Endometrium (tissue), 2 donors: Measurements from ENCODE around the gene PJA2.

ENCODE experiments used
- FAIRE-seq: peaks from 2 replicates; lab custom pipeline; 2012; peaks lifted over from hg19 to GRCh38; lab: Jason Lieb, UNC
- donor health status: control.
- donor health status: control.

Gene PJA2

GRCh38 chr5:109350537-109351270, 59.1 kb downstream of the PJA2 start:
- FAIRE-seq: no peak

GRCh38 chr5:109349388-109349787, 60.4 kb downstream of the PJA2 start:
- no peak for FAIRE-seq

GRCh38 chr5:109347252-109347888, 62.4 kb downstream of the PJA2 start:
- no peak for FAIRE-seq

- no peak for FAIRE-seq
Observed at GRCh38 chr5:109345699-109346098, 64.1 kb downstream of the PJA2 start.

- FAIRE-seq: no peak
Observed at GRCh38 chr5:109340351-109340750, 69.4 kb downstream of the PJA2 start.

GRCh38 chr5:109335114-109335513, 74.7 kb downstream of the PJA2 start:
- no peak for FAIRE-seq

- FAIRE-seq: no peak
Observed at GRCh38 chr5:109334056-109334455, 75.7 kb downstream of the PJA2 start.

- FAIRE-seq: no peak
Observed at GRCh38 chr5:109329333-109330237, 80.2 kb downstream of the PJA2 start.

GRCh38 chr5:109328626-109329025, 81.1 kb downstream of the PJA2 start:
- no peak for FAIRE-seq

GRCh38 chr5:109327570-109327969, 82.2 kb downstream of the PJA2 start:
- no peak for FAIRE-seq

- FAIRE-seq: no peak
Observed at GRCh38 chr5:109326919-109327318, 82.9 kb downstream of the PJA2 start.

GRCh38 chr5:109325456-109325855, 84.3 kb downstream of the PJA2 start:
- no peak for FAIRE-seq

- FAIRE-seq: no peak
Observed at GRCh38 chr5:109324931-109325330, 84.8 kb downstream of the PJA2 start.

- FAIRE-seq: no peak
Observed at GRCh38 chr5:109324351-109324750, 85.4 kb downstream of the PJA2 start.

- FAIRE-seq: no peak
Observed at GRCh38 chr5:109322694-109323093, 87.1 kb downstream of the PJA2 start.

- no peak for FAIRE-seq
Observed at GRCh38 chr5:109319351-109319750, 90.4 kb downstream of the PJA2 start.

- no peak for FAIRE-seq
Observed at GRCh38 chr5:109318455-109319108, 91.2 kb downstream of the PJA2 start.

GRCh38 chr5:109316634-109317033, 93.1 kb downstream of the PJA2 start:
- FAIRE-seq: no peak

- no peak for FAIRE-seq
Observed at GRCh38 chr5:109315245-109315644, 94.5 kb downstream of the PJA2 start.

GRCh38 chr5:109313127-109313526, 96.6 kb downstream of the PJA2 start:
- no peak for FAIRE-seq

- no peak for FAIRE-seq
Observed at GRCh38 chr5:109312695-109313094, 97.1 kb downstream of the PJA2 start.

GRCh38 chr5:109310315-109310714, 99.5 kb downstream of the PJA2 start:
- FAIRE-seq: no peak
